NCI-H2029 (cell line): ENCODE results near the gene GATAD1.
"Not testable (repeated sequence)": the region's sequence is repeated elsewhere in the genome, so short reads cannot be mapped to it uniquely, and the experiment has no call there.

ENCODE experiments used
- DNase-seq: peaks from one replicate; lab custom pipeline; 2025; lab: John Stamatoyannopoulos, UW

The GATAD1 gene

GRCh38 chr7:92436612-92437445 lies 10.5 kb upstream of the GATAD1 start:
- DNase-seq = no peak

GRCh38 chr7:92437956-92438491 lies 9.3 kb upstream of the GATAD1 start:
- DNase-seq = no peak

- DNase-seq = not testable (repeated sequence)
Observed at GRCh38 chr7:92442720-92443119, 4.6 kb upstream of the GATAD1 start.

- no peak for DNase-seq
Observed at GRCh38 chr7:92446869-92447344, 375 bp upstream of the GATAD1 start.

- DNase-seq = no peak
Observed at GRCh38 chr7:92448205-92448747, 994 bp downstream of the GATAD1 start.

- DNase-seq = no peak
Observed at GRCh38 chr7:92451645-92452044, 4.4 kb downstream of the GATAD1 start.

- no peak for DNase-seq
Observed at GRCh38 chr7:92456236-92456635, 9.0 kb downstream of the GATAD1 start.

- DNase-seq = no peak
Observed at GRCh38 chr7:92460109-92460508, 12.8 kb downstream of the GATAD1 start.

- DNase-seq = no peak
Observed at GRCh38 chr7:92460510-92460909, 13.2 kb downstream of the GATAD1 start.

- DNase-seq = peak; percentile 46
Observed at GRCh38 chr7:92461027-92462003, 14.0 kb downstream of the GATAD1 start.

- no peak for DNase-seq
Observed at GRCh38 chr7:92462560-92462959, 15.3 kb downstream of the GATAD1 start.

- no peak for DNase-seq
Observed at GRCh38 chr7:92464515-92464914, 17.2 kb downstream of the GATAD1 start.

- DNase-seq = no peak
Observed at GRCh38 chr7:92466682-92467081, 19.4 kb downstream of the GATAD1 start.

GRCh38 chr7:92468589-92468988 lies 21.3 kb downstream of the GATAD1 start:
- DNase-seq = not testable (repeated sequence)

- DNase-seq = not testable (repeated sequence)
Observed at GRCh38 chr7:92473989-92474388, 26.7 kb downstream of the GATAD1 start.

- not testable (repeated sequence) for DNase-seq
Observed at GRCh38 chr7:92475261-92475770, 28.0 kb downstream of the GATAD1 start.

- DNase-seq = not testable (repeated sequence)
Observed at GRCh38 chr7:92475851-92476590, 28.7 kb downstream of the GATAD1 start.

- not testable (repeated sequence) for DNase-seq
Observed at GRCh38 chr7:92477681-92478080, 30.4 kb downstream of the GATAD1 start, which contains the start of gene ERVW-1. TSS of gene ERVW-1 (minus strand) at chr7:92477946. CDS start at chr7:92470381, 7,565 bp downstream.

GRCh38 chr7:92478095-92478494 lies 30.8 kb downstream of the GATAD1 start:
- DNase-seq = no peak

- no peak for DNase-seq
Observed at GRCh38 chr7:92478711-92479110, 31.4 kb downstream of the GATAD1 start.

GRCh38 chr7:92479146-92479545 lies 31.9 kb downstream of the GATAD1 start:
- not testable (repeated sequence) for DNase-seq
